ENCODE data around the gene NBPF3. TPM values are rescaled to one million over a fixed set of nuclear protein-coding genes. Genes with fewer than 3 reads are reported as not detected.
"Not testable (repeated sequence)": the region's sequence is repeated elsewhere in the genome, so short reads cannot be mapped to it uniquely, and the experiment has no call there.

Gene NBPF3
- 11.2 TPM for total RNA-seq
- long read RNA-seq, partial matches to known transcripts, result 2 of 9 reads
- long read RNA-seq, other reads (novel, unspliced or antisense), result 7 of 9 reads

DNA sequence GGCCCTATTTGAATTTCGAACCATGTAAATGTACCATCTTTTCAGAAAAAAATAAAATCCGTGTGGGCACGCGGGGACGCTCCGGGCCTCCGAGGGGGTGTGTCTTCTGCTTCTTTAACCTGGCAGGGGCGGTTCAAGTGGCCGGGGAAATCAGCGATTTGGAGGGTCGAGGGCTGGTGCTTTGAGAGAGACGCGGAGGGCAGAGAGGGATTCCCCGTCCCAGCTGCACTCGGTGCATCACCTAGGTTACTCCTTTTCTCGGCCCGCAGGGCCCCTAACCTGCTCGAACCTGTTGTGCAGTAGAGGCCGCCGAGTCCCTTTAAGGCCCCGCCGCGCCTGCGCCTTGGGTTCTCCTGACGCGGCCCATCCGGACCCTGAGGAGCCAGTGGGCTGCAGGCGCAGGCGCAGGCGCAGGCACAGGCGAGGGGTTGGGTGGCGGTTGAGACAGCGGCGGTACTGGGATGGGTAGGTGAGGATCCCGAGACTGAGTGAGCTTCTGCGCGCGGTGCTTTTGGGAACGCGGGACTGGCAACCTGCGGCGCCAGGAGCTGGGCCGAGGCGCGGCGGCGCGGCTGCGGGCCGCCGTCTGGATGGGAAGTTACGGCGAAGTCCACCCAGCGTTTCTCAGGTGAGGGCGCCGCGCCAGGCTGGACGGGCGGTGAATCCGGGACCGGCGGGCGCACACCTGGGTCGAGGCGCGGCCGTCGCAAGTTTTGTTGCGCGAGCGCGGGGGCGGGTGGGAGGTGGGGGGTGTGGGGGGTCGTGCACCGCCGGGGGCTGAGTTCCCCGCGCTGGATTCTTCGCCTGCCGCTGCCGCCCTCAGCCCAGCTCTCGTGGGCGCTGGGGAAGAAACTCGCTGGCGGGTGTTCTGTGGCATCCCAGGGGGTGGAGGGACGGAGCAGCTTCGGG lies at the start of gene NBPF3:
TSS of gene NBPF3 (plus strand) at position 417 of the 909 bp plus-strand sequence. CDS start 4,950 bp downstream, outside the sequence.
- DNase-seq (ENCODE audit: low spot score), result peak; percentile 94

GRCh38 chr1:21391497-21391896 lies 48.4 kb upstream of the NBPF3 start:
- no peak for DNase-seq (ENCODE audit: low spot score)

DNA sequence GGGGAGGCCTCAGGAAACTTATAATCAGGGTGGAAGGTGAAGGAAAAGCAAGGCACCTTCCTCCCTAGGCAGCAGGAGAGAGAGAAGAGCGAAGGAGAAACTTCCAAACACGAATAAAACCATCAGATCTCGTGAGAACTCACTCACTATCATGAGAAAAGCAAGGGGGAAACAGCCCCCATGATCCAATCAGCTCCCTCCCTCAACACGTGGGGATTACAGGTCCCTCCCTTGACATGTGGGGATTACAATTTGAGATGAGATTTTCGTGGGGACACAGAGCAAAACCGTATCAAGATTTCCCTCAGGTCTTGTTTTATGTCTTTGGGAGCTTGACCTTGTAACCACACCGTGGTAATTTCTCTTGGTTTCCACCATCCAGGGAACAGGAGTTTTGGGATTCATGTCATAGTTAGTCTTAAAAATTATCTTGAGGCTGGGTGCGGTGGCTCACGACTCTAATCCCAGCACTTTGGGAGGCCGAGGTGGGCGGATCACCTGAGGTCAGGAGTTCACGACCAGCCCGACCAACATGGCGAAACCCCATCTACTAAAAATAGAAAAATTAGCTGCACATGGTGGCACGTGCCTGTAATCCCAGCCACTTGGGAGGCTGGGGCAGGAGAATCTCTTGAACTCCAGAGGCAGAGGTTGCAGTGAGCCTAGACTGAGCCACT lies 47.2 kb upstream of the NBPF3 start:
- no peak for DNase-seq (ENCODE audit: low spot score)

- no peak for DNase-seq (ENCODE audit: low spot score)
Observed at GRCh38 chr1:21396516-21396915, 43.4 kb upstream of the NBPF3 start.

DNA sequence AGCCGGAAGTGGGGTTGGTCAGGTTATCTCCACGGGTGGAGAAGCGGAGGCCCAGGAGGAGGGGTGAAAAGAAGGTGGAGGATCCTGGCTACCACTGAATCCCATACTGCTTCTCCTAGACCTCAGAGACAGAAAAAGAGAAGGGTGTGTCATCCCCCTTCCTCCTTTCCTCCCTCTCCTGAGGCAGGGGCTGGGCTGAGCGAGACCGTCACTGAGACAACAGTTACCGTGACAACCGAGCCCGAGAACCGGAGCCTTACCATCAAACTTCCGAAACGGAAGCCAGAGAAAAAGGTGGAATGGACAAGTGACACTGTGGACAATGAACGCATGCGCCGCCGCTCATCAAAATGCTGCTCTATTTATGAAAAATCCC lies 42.1 kb upstream of the NBPF3 start:
- no peak for DNase-seq (ENCODE audit: low spot score)

- DNase-seq (ENCODE audit: low spot score), result not testable (repeated sequence)
Observed at GRCh38 chr1:21401726-21402346, 38.1 kb upstream of the NBPF3 start.

DNA sequence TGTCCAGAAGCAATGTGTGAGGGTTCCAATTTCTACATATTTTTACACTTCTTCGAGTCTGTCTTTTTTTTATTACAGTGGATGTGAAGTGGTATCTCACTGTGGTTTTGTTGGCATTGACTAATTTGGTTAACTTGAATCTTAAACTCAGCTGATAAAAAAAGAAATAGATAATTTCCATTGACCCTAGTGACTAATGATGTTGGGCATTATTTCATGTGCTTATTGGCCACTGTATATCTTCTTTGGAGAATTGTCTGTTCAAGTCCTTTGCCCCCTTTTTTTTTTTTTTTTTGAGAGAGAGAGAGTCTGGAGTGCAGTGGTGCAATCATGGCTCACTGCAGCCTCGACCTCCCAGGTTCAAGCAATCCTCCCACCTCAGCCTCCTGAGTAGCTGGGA lies 33.3 kb upstream of the NBPF3 start:
- no peak for DNase-seq (ENCODE audit: low spot score)

GRCh38 chr1:21409897-21410296 lies 30.0 kb upstream of the NBPF3 start:
- not testable (repeated sequence) for DNase-seq (ENCODE audit: low spot score)

GRCh38 chr1:21414015-21414414 lies 25.9 kb upstream of the NBPF3 start:
- DNase-seq (ENCODE audit: low spot score), result no peak

DNA sequence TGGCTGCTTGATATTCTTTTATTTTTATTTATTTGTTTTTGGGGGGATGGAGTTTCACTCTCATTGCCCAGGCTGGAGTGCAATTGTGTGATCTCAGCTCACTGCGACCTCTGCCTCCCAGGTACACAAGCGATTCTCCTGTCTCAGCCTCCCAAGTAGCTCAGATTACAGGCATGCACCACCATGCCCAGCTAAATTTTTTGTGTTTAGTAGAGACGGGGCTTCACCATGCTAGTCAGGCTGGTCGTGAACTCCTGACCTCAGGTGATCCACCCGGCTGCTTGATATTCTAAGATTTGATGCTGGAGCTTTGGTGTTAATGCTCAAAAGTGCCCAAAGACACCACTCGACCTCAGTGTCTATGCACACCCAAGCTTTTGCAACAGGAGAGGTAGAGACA lies 19.6 kb upstream of the NBPF3 start:
- not testable (repeated sequence) for DNase-seq (ENCODE audit: low spot score)

DNA sequence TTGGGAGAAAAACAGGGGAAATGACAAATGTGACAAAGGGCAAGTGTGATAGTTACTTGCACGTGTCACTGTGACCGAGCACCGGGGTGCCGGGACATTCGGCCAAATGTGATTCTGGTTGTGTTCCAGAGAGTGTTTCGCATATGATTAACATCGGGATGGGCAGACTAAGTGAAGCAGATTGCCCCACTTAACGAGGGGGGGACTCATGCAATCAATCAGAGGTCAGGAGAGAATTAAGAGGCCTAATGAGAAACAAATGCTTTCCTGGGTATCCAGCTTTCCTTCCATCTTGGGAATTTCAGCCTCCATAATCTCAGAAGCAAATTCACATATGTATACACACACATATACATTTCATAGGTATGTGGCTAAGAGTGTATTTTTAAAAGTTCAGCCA lies 18.6 kb upstream of the NBPF3 start:
- not testable (repeated sequence) for DNase-seq (ENCODE audit: low spot score)

DNA sequence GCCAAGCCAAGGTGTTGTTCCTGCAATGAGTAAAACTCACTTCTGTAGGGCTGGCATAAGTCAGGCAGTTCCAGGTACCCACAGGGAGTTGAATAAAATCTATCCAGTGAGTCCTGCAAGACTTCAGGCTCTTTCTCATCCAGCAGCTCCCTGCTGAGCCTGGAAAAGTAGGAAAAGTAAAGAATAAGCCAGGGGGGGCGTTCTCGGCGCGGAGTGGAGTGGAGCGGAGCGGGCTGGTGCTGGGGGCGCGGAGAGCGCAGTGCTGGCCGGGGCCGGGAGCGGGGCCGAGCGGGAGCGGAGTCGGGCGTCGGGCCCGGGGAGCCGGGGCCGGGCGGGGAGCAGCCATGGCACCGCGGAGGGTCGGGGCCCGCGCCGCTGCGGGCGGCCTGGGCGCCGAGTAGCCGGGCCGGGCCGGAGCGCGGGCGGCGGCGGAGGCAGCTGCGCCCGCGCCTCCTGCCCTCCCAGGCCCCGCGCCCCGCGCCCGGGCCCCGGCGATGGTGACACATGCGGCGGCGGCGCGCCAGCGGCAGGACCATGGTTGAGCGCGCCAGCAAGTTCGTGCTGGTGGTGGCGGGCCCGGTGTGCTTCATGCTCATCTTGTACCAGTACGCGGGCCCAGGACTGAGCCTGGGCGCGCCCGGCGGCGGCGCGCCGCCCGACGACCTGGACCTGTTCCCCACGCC lies 12.0 kb upstream of the NBPF3 start:
- DNase-seq (ENCODE audit: low spot score), result peak; percentile 83

DNA sequence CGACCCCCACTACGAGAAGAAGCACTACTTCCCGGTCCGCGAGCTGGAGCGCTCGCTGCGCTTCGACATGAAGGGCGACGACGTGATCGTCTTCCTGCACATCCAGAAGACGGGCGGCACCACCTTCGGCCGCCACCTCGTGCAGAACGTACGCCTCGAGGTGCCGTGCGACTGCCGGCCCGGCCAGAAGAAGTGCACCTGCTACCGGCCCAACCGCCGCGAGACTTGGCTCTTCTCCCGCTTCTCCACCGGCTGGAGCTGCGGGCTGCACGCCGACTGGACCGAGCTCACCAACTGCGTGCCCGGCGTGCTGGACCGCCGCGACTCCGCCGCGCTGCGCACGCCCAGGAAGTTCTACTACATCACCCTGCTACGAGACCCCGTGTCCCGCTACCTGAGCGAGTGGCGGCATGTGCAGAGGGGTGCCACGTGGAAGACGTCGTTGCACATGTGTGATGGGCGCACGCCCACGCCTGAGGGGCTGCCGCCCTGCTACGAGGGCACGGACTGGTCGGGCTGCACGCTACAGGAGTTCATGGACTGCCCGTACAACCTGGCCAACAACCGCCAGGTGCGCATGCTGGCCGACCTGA lies 11.4 kb upstream of the NBPF3 start:
- DNase-seq (ENCODE audit: low spot score), result not testable (repeated sequence)

- DNase-seq (ENCODE audit: low spot score), result peak; percentile 65
Observed at GRCh38 chr1:21429210-21429609, 10.7 kb upstream of the NBPF3 start.

DNA sequence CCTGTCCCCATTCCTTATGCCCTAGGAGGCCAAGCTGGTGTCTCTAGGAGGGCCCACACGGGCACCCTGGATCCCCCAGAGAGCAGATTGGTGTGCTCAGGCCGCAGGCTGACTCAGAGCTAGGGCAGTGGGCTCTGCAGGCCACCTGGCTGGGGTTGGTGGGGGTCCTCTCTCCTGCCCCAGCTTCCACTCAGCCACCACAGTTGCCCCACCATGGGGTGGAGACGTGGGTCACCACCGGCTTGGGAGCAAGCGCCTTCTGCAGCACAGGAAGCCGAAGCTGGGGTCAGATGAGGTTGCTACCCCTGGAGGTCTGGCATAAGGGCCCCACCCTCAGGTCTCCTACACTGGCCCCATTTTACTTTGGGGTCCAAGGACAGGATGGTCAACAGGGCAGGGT lies 9.1 kb upstream of the NBPF3 start:
- peak; percentile 64 for DNase-seq (ENCODE audit: low spot score)

DNA sequence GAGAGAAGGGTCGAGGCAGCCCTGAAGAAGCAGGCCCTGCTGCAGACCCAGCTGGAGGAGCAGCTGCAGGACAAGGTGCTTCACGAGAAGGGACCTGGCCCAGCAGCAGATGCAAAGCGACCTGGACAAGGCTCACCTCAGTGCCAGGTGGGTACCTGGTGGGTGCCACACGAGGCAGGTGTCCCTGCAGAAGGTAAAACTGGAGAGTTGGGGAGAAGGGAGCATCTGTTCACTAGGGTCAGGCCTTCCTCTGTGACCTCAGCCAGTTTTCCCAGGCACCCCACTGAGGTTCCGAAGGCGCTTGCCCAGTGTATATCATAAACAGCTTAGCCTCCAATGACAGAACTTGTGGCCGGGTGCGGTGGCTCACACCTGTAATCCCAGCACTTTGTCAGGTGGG lies 5.5 kb upstream of the NBPF3 start:
- DNase-seq (ENCODE audit: low spot score), result peak; percentile 76

GRCh38 chr1:21435646-21436487 lies 4.1 kb upstream of the NBPF3 start:
- peak; percentile 45 for DNase-seq (ENCODE audit: low spot score)

GRCh38 chr1:21436488-21437340 lies 3.2 kb upstream of the NBPF3 start:
- DNase-seq (ENCODE audit: low spot score), result peak; percentile 87

DNA sequence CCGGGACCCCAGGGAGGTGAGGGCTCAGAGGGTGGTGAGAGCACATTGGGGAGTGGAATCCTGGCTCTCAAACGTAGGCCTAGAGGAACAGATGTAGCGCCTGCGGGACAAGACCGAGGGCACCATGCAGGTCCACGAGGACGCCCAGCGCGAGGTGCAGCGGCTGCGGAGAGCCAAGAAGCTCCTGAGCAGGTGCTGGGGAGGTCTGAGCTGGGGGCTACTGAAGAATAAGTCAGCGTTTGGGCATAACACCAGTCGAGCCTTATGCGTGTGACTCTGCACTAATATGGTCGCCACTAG lies 2.6 kb upstream of the NBPF3 start:
- DNase-seq (ENCODE audit: low spot score), result peak; percentile 83
